IPS-20b (cell line): ENCODE measurements around the gene PRKCA.
"Not testable (repeated sequence)": the region's sequence is repeated elsewhere in the genome, so short reads cannot be mapped to it uniquely, and the experiment has no call there.

ENCODE experiments used
- H3K27ac ChIP-seq: one replicate; pipeline ENCODE4 v1.5.1; 2013; ENCODE audit warnings: low read length
- H3K27me3 ChIP-seq: 2 replicates; pipeline ENCODE4 v1.6.1; 2013; ENCODE audit warnings: mild to moderate bottlenecking, low read length, inconsistent platforms; ENCODE audit not compliant: insufficient read depth
- H3K36me3 ChIP-seq: 2 replicates; pipeline ENCODE4 v1.6.1; 2013; ENCODE audit warnings: low read depth, mild to moderate bottlenecking, inconsistent platforms, low read length, moderate library complexity; ENCODE audit not compliant: insufficient read depth
- H3K4me1 ChIP-seq: 2 replicates; pipeline ENCODE4 v1.6.1; 2013; ENCODE audit warnings: mild to moderate bottlenecking, control low read depth, inconsistent platforms, low read length, moderate library complexity; ENCODE audit not compliant: insufficient read depth
- H3K4me3 ChIP-seq: 2 replicates; pipeline ENCODE4 v1.5.1; 2013; ENCODE audit warnings: mild to moderate bottlenecking, low read length, inconsistent platforms
- H3K9ac ChIP-seq: 2 replicates; pipeline ENCODE4 v1.6.1; 2013; ENCODE audit warnings: low read depth, mild to moderate bottlenecking, inconsistent platforms, low read length, moderate library complexity
- H3K9me3 ChIP-seq: 2 replicates; pipeline ENCODE4 v1.6.1; 2013; ENCODE audit warnings: mild to moderate bottlenecking, low read depth, low read length, inconsistent platforms; ENCODE audit not compliant: insufficient read depth

The PRKCA gene

DNA sequence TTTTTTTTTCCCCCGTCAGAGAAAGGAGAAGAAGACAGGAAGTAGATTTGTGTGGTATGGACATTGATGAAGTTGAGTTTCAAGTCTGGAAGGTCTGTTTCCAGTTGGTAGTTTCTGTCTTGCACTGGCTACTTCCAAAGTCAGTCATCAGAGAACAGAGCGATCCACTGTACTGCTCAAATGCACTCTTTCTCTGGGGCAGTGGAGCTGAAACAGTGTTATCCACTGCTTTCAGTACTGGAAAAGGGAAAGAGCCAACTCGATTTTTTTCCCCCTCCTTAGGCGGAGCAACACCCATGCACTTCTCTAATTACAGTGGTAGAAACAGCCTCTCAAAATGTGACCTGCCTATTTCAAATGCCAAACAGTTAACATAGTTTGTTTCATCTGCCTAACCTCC lies 7.4 kb downstream of the PRKCA start:
- Histone ChIP-seq H3K27me3 (no peaks in the 10 kb centered on the region), H3K9ac (no peak overlapping the region), H3K9me3 (no peaks in the 10 kb centered on the region), H3K27ac (no peak overlapping the region), H3K4me3 (no peak overlapping the region), H3K36me3 (no peaks in the 10 kb centered on the region), H3K4me1 (peaks cover 16% of the 10 kb centered on the region)

DNA sequence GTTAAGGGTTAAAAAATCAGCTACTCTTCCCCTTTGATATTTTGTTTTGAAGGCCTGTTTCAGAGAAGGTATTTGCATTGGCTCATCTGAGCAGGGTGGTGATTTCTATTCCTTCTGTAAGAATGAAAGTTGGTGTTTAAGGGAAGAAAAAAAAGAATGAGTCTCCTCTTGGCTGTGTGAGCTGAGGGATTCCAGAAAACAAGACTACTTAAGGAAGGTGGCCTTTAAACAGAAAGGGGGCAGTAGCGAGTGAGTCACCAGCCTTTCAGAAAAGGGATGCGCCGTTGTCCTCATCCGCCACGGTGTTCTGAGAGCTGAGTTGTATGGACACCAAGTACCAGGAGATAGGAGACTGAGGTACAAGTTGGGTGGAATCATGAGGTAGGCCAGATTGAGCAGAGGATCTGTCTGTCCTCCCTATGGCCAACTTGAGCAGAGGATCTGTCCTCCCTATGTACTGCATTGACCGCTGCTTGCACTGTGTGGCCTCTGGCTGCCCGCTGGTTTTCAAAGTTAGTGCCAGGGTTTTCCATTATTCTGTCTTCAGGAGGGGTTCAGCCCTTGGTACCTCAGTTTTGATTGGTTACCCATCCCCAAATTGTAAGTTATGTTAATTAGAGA lies 8.2 kb downstream of the PRKCA start:
- H3K36me3 ChIP-seq, result no peaks in the 10 kb centered on the region
- no peak overlapping the region for H3K9ac ChIP-seq
- no peaks in the 10 kb centered on the region for H3K9me3 ChIP-seq
- no peak overlapping the region for H3K27ac ChIP-seq
- no peaks in the 10 kb centered on the region for H3K27me3 ChIP-seq
- H3K4me1 ChIP-seq, result peaks cover 12% of the 10 kb centered on the region
- no peak overlapping the region for H3K4me3 ChIP-seq

DNA sequence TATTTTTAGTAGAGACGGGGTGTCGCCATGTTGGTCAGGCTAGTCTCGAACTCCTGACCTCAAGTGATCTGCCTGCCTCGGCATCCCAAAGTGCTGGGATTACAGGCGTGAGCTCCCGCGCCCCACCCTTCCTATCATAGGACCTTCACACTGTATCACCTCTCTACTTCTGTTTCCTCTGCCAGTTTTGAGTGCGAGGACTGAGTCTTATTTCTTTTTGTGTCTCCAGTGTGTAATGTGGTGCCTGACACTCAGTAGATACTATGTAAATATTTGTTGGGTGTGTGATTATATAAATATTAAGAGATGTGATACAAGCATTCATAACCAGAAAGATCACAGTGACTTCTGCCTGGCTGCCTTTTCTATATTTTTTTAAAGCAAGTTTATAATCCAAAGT lies 10.5 kb downstream of the PRKCA start:
- Histone ChIP-seq H3K9me3 (no peaks in the 10 kb centered on the region), H3K27me3 (no peaks in the 10 kb centered on the region), H3K4me1 (peaks cover 6% of the 10 kb centered on the region), H3K27ac (no peak overlapping the region), H3K4me3 (no peak overlapping the region), H3K9ac (no peak overlapping the region), H3K36me3 (no peaks in the 10 kb centered on the region)

- Histone ChIP-seq H3K36me3 (no peaks in the 10 kb centered on the region), H3K4me3 (no peak overlapping the region), H3K9ac (no peak overlapping the region), H3K27ac (no peak overlapping the region), H3K27me3 (no peaks in the 10 kb centered on the region), H3K4me1 (peaks cover 6% of the 10 kb centered on the region), H3K9me3 (no peaks in the 10 kb centered on the region)
Observed at GRCh38 chr17:66313325-66313724, 10.9 kb downstream of the PRKCA start.

GRCh38 chr17:66313995-66314659 lies 11.7 kb downstream of the PRKCA start:
- H3K4me3 ChIP-seq, result no peak overlapping the region
- no peaks in the 10 kb centered on the region for H3K9me3 ChIP-seq
- no peak overlapping the region for H3K27ac ChIP-seq
- H3K4me1 ChIP-seq, result peaks cover 6% of the 10 kb centered on the region
- no peaks in the 10 kb centered on the region for H3K27me3 ChIP-seq
- no peak overlapping the region for H3K9ac ChIP-seq
- no peaks in the 10 kb centered on the region for H3K36me3 ChIP-seq

- peaks cover 3% of the 10 kb centered on the region; the same call in 1 of the 2 replicates for H3K9me3 ChIP-seq
- no peaks in the 10 kb centered on the region for H3K27me3 ChIP-seq
- no peaks in the 10 kb centered on the region for H3K4me1 ChIP-seq
- no peaks in the 10 kb centered on the region for H3K36me3 ChIP-seq
- no peak overlapping the region for H3K9ac ChIP-seq
- no peak overlapping the region for H3K27ac ChIP-seq
- no peak overlapping the region for H3K4me3 ChIP-seq
Observed at GRCh38 chr17:66317629-66318028, 15.2 kb downstream of the PRKCA start.

- no peak overlapping the region for H3K27ac ChIP-seq
- peaks cover 3% of the 10 kb centered on the region; the same call in 1 of the 2 replicates for H3K9me3 ChIP-seq
- H3K27me3 ChIP-seq, result no peaks in the 10 kb centered on the region
- H3K4me3 ChIP-seq, result no peak overlapping the region
- no peaks in the 10 kb centered on the region for H3K4me1 ChIP-seq
- H3K9ac ChIP-seq, result no peak overlapping the region
- no peaks in the 10 kb centered on the region for H3K36me3 ChIP-seq
Observed at GRCh38 chr17:66319226-66319625, 16.8 kb downstream of the PRKCA start.

- Histone ChIP-seq H3K4me1 (no peaks in the 10 kb centered on the region), H3K36me3 (no peaks in the 10 kb centered on the region), H3K9ac (no peak overlapping the region), H3K4me3 (no peak overlapping the region), H3K9me3 (peaks cover 3% of the 10 kb centered on the region; the same call in 1 of the 2 replicates), H3K27ac (no peak overlapping the region), H3K27me3 (no peaks in the 10 kb centered on the region)
Observed at GRCh38 chr17:66322764-66323163, 20.4 kb downstream of the PRKCA start.

DNA sequence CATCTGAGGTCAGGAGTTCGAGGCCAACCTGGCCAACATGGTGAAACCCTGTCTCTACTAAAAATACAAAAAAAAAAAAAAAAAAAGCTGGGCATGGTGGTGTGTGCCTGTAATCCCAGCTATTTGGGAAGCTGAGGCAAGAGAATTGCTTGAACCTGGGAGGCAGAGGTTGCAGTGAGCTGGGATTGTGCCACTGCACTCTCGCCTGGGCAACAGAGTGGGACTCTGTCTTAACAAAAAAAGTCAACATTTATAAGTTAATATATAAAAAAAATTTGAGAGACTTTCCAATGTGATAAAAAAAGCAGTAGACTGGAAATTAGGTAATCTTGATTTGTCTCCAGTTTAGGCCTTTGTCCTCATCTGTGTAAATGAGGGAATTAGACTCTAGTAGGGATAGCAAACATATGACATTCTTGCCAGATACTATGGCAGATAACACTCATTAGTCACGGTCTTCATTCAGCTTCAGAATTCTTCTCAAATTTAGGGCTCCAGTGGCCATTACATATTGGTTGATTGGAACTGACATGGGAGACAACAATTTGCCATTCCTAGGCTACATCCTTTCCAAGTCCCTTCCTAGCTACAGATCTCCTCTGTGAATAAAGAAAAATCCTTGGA lies 22.1 kb downstream of the PRKCA start:
- not testable (repeated sequence) for H3K27ac ChIP-seq, H3K9ac ChIP-seq, H3K36me3 ChIP-seq, H3K27me3 ChIP-seq, H3K4me1 ChIP-seq, H3K4me3 ChIP-seq, H3K9me3 ChIP-seq

DNA sequence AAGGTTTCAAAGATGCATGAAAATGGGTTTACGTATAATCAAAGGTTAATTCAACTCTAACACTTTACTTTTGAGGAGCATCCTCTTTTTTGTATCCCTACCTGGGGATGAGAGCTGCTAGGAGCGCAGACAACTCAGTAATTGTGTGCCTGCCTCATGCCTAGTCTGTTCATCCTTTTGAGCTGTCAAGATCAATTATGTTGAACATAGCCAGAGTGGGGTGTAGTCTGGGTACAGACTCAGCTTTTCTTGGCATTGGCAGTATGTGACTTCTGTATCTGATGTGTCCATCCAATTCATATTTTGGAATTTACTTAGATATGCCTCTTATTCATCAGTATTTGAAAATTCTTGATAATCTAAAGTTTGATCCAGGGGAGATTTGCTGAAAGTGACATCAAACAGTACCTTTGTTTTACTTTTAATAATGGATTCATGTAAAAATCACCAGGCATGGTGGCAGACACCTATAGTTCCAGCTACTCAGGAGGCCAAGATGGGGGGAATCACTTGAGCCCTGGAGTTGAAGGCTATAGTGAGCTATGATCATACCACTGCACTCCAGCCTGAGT lies 24.1 kb downstream of the PRKCA start:
- Histone ChIP-seq H3K9me3 (peaks cover 3% of the 10 kb centered on the region; the same call in 1 of the 2 replicates), H3K4me1 (no peaks in the 10 kb centered on the region), H3K9ac (no peak overlapping the region), H3K4me3 (no peak overlapping the region), H3K27me3 (no peaks in the 10 kb centered on the region), H3K27ac (no peak overlapping the region), H3K36me3 (no peaks in the 10 kb centered on the region)

GRCh38 chr17:66330646-66331037 lies 28.2 kb downstream of the PRKCA start:
- H3K4me1 ChIP-seq, result no peaks in the 10 kb centered on the region
- H3K27ac ChIP-seq, result no peak overlapping the region
- H3K9ac ChIP-seq, result no peak overlapping the region
- no peaks in the 10 kb centered on the region for H3K9me3 ChIP-seq
- H3K36me3 ChIP-seq, result no peaks in the 10 kb centered on the region
- no peaks in the 10 kb centered on the region for H3K27me3 ChIP-seq
- no peak overlapping the region for H3K4me3 ChIP-seq
